GM18858 (cell line): Measurements from ENCODE around the gene TMEM184B.
"Not testable (repeated sequence)": the region's sequence is repeated elsewhere in the genome, so short reads cannot be mapped to it uniquely, and the experiment has no call there.

Experiments
- ATAC-seq: cut with Tn5 transposase; IDR thresholded peaks from one replicate; pipeline ENCODE4 v1.9.1; 2021; ENCODE audit not compliant: unreplicated experiment

TMEM184B gene

GRCh38 chr22:38184788-38185187 is 88.0 kb downstream of the TMEM184B start:
- no peak for ATAC-seq

DNA sequence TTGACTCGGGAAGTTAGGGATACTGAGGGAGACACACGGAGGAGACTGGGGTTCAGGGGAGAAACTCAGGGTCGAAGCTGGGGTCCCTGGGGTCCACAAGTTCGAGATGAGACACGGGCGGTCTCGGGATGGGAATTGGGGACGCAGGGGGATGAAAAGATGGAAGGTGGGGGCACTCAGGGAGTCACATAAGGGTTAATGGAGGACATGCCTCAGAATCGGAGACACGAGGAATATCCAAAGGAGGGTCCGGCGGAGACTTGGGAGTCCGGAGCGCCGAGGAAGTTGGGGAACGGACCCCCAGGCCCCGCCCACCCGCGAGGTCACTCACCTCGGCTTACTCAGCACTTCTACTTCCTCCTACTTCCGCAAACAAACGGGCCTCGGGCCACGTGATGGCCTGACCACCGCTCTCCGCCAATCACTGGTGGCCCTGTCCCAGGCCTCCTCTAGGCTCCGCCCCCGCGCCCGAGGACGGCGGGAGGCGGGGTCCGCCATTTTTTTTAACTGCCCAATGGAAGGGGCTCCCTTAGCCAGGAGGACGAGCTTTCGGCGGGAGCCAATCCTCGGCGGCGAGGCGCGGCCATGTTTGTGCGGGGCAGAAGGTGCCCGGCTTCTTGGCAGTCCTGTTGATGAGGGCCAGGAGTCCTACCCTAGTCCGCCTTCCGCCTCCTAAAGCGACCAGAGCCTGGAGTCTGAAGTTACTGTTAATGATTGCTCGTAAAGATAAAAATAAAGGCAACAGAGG is 91.2 kb downstream of the TMEM184B start, which contains the start of gene PLA2G6:
Gene PLA2G6, minus strand, starts transcription at position 378 of the 748 bp plus-strand sequence. CDS start 12,404 bp downstream, outside the sequence.
- ATAC-seq = peak; percentile 69

DNA sequence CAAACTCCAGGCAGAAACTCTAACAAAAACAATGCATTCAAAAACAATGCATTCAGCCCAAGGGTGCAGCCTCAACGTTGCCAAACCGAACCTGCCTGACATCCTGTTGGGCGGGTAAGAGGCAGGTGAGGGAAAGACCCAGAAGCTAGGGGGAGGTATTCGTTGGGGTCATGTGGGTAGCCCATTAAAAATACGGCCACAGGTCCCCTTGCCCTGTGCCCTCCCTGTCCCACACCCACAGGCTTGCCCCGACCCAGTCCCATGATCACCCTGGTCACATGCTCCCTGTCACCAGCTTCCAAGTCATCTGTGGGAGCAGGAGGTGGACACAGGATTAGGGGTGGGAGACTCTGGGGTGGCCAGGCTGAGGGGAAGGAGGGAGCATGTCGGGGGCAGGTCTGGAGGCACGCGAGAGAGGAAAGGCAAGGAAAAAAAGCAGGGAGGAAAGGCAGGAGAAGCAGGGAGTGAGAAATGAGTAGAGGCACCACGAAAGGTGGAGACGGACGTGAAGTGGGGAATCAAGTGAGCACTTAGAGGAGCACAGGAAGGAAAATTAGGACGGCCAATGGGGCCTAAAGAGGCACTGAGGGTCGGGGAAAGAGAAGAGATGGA is 91.9 kb downstream of the TMEM184B start:
- no peak for ATAC-seq

DNA sequence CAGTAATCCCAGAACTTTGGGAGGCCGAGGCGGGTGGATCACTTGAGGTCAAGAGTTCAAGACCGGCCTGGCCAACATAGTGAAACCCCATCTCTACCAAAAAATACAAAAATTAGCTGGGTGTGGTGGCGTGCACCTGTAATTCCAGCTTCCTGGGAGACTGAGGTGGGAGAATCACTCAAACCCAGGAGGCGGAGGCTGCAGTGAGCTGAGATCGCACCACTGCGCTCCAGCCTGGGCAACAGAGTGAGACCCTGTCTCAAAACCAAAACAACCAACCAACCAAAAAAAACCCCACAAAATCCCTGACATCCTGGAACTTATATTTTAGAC is 94.2 kb downstream of the TMEM184B start:
- not testable (repeated sequence) for ATAC-seq

GRCh38 chr22:38177926-38178604 is 94.7 kb downstream of the TMEM184B start:
- no peak for ATAC-seq

- not testable (repeated sequence) for ATAC-seq
Observed at GRCh38 chr22:38177571-38177925, 95.3 kb downstream of the TMEM184B start.

- no peak for ATAC-seq
Observed at GRCh38 chr22:38177044-38177443, 95.8 kb downstream of the TMEM184B start.

GRCh38 chr22:38176170-38176741 is 96.6 kb downstream of the TMEM184B start:
- ATAC-seq = no peak

- no peak for ATAC-seq
Observed at GRCh38 chr22:38175206-38176118, 97.3 kb downstream of the TMEM184B start.

DNA sequence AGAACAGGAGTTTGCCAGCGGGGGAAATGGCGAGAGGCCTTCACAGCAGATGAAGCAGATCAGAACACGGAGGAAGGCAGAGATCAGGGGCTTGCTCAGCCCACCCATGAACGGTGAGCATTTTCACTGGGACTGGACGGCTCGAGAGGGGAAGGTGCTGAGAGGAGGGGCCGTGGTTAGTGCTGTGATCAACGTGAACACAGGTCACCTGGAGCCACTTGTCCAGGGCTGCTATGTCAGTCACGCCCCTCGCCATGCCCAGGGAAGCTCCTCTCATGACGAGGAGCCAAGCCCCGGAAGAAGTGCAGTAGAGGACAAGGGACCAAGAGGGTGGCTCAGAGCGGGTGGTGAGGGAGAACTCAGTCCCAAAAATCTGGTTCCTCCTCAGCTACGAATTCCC is 98.2 kb downstream of the TMEM184B start:
- no peak for ATAC-seq

GRCh38 chr22:38173641-38173906 is 99.2 kb downstream of the TMEM184B start:
- ATAC-seq = no peak

GRCh38 chr22:38172832-38173640 is 99.8 kb downstream of the TMEM184B start:
- ATAC-seq = no peak

DNA sequence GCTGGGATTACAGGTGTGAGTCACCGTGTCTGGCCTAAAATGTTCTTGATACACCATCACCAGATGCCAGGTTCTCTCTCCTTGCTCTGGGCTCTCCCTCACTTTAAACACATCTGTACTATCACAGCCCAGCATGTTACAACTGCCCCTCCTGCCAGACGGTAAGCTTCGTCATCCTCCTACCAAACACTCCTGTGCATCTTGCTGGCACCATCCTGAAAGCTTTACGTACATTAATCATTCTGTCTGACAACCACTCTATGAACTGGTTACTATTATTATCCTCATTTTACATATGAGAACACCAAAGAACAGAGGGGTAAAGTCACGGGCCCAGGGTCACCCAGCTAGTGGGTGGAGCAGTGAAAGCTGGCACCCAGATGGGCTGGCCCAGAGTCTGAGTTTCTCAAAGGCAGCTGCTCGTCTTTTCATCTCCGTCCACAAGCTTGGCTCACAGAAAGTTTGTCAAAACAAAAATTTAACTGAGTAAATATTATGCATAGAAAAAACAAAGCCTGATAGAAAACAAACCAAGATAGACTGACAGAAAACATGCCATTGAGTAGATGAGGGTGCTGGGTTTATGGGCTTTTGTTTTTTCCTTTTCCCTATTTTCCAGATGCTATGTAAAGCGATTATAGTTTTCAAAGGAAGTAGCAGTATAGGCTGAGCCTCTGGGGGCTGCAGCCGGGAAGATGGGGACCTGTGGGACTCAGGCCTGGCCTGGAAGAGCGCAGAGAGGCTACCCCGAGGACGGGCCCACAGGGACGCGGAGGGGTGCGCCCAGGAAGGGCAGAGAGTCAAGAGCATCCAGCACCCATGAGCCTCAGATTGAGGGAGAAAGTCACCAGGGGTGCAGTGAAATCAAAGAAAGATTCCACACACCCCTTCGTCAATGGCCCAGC is 100.6 kb downstream of the TMEM184B start:
- ATAC-seq = no peak

DNA sequence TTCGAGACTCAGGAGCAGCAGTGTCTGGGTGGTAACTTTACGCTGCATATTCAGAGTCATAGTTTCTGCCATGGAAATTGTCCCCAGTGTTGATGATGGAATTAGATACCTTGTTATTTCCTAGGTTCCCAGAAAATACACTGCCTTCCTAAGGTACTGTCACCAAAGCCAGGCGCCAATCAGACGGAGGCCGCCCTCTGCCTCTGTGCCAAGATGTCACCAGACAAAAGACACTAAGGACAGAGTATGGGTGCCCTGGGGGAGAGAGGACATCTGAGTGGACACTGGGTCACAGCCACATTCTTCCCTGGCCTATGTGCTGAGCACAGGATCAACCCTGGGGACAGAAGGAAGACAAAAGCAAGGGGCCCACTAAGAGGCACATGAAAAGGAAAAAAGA is 102.3 kb downstream of the TMEM184B start:
- ATAC-seq = no peak
